T-helper 17 cell (primary cell): ENCODE measurements around the gene DENND10. TPM values are rescaled to one million over a fixed set of nuclear protein-coding genes. Genes with fewer than 3 reads are reported as not detected.
"Not testable (repeated sequence)": the region's sequence is repeated elsewhere in the genome, so short reads cannot be mapped to it uniquely, and the experiment has no call there.

ENCODE experiments used
- ATAC-seq: fragments of 150-1000 bp; cut with Tn5 transposase; 2 replicates; pipeline ENCODE4 v1.10.0; 2021; ENCODE audit warnings: mild to moderate bottlenecking, moderate library complexity
- DNase-seq, 3 donors: peaks; one replicate each; pipeline versions ENCODE4 v3.0.0 to v3.0.0-alpha.2; 2020 to 2021
- H3K9me3 ChIP-seq: one replicate; pipeline ENCODE4 v1.7.0; 2013; ENCODE audit warnings: low read length, mild to moderate bottlenecking; ENCODE audit not compliant: control insufficient read depth, poor library complexity, severe bottlenecking
- H3K27ac Mint-ChIP-seq: one replicate; pipeline ENCODE4 v1.8.0; 2022; ENCODE audit warnings: mild to moderate bottlenecking, moderate library complexity, mixed read lengths
- H3K27me3 Mint-ChIP-seq: one replicate; pipeline ENCODE4 v1.8.0; 2022; ENCODE audit warnings: mixed read lengths
- H3K36me3 Mint-ChIP-seq: one replicate; pipeline ENCODE4 v1.8.0; 2022; ENCODE audit warnings: low read depth, mixed read lengths
- H3K4me1 Mint-ChIP-seq: one replicate; pipeline ENCODE4 v1.8.0; 2022; ENCODE audit warnings: mild to moderate bottlenecking, mixed read lengths
- H3K4me3 Mint-ChIP-seq: one replicate; pipeline ENCODE4 v1.8.0; 2022; ENCODE audit warnings: mild to moderate bottlenecking, moderate library complexity, mixed read lengths
- total RNA-seq, 4 donors: library from RNA in 2 of 4; stranded (reverse) in 2 of 4; gene quantifications; one replicate each; pipeline ENCODE4 v1.2.3 and lab custom pipeline; 2022 to 2026

The DENND10 gene
- total RNA-seq, 2 donors from 2014 or later: 37.4 to 52.1 TPM

DNA sequence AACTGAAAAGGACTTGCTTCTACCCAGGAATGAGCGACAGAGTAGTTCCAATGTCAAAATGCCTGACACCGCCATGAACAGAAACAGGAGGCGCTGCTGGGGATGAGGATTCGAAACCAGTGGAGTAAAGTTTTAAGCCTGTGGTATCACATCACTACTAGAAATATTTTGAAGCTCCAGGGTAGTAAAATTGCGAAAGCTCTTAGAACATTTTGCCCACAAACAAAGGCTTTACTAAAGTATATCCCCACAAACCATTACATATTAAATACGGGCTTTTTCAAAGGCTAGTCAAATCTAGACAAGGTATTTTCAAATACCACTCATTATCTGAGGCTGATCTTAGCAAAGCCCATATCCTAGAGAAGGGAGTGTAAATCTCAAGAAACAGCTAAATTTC is 72.3 kb downstream of the DENND10 start:
- Mint-ChIP-seq H3K4me1 (peaks cover 20% of the 10 kb centered on the region), H3K36me3 (peaks cover 4% of the 10 kb centered on the region), H3K27ac (peak overlapping the region; percentile 86), H3K27me3 (no peaks in the 10 kb centered on the region), H3K4me3 (peak overlapping the region; percentile 52)
- DNase-seq: no peak
- no peaks in the 10 kb centered on the region for H3K9me3 ChIP-seq
- no peak for ATAC-seq

DNA sequence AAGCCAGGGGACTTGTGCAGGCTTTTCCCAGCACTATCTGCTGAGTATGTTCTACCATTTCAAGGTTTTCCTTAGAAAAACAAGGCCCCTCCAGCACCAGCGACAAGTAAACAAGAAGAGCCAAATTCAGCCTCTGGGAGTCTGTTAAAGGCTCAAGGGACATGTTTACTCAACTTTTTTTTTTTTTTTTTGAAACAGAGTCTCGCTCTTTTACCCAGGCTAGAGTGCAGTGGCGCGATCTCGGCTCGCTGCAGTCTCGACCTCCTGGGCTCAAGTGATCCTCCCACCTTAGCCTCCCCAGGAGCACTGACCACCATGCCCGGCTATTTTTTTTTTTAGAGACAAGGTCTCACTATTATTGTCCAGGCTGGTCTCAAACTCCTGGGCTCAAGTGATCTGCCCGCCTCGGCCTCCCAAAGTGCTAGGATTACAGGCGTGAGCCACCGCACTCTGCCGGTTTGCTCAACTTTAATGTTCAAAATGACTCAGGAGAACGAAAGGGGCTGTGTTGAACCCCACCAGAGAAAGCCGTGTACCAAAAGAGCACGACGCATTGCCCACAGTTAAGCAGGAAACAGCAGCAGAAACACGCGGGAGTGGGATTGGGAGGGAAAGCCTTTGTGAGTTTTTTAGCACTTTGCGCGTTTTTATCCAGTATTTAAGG is 73.9 kb downstream of the DENND10 start:
- H3K36me3 Mint-ChIP-seq: peaks cover 4% of the 10 kb centered on the region
- H3K4me1 Mint-ChIP-seq: peaks cover 20% of the 10 kb centered on the region
- H3K9me3 ChIP-seq: no peaks in the 10 kb centered on the region
- DNase-seq (no peak), ATAC-seq (peak; percentile 2)
- peak overlapping the region; percentile 98 for H3K4me3 Mint-ChIP-seq
- no peaks in the 10 kb centered on the region for H3K27me3 Mint-ChIP-seq
- peak overlapping the region; percentile 86 for H3K27ac Mint-ChIP-seq

- DNase-seq (peak; percentile 87 to 94 (median 90)), ATAC-seq (peak; percentile 99)
- no peaks in the 10 kb centered on the region for H3K9me3 ChIP-seq
- Mint-ChIP-seq H3K4me1 (peaks cover 20% of the 10 kb centered on the region), H3K27me3 (no peaks in the 10 kb centered on the region), H3K4me3 (peak within 1 kb of the TSS; percentile 98), H3K27ac (peak within 1 kb of the TSS; percentile 86), H3K36me3 (peaks cover 4% of the 10 kb centered on the region)
These were observed 74.6 kb downstream of the DENND10 start, which contains the start of gene PRDX3 for GRCh38 chr10:119178372-119179119. Gene PRDX3 (minus strand): TSS chr10:119178812. CDS start chr10:119178790, 22 bp downstream.

DNA sequence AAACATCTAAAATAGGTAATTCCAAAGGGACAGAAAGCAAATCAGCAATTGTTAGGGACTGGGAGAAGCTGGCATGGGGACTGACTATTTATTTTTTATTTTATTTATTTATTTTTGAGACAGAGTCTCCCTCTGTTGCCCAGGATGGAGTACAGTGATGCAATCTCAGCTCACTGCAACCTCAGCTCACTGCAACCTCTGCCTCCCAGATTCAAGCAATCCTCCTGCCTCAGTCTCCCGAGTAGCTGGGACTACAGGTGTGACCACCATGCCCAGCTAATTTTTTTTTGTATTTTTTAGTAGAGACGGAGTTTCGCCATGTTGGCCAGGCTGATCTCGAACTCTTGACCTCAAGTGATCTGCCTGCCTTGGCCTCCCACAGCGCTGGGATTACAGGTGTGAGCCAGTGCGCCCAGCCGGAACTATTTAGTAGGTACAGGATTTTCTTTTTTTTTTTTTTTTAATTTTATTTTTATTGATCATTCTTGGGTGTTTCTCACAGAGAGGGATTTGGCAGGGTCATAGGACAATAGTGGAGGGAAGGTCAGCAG is 77.0 kb downstream of the DENND10 start:
- not testable (repeated sequence) for DNase-seq, H3K27ac Mint-ChIP-seq
- H3K4me1 Mint-ChIP-seq: peaks cover 16% of the 10 kb centered on the region

GRCh38 chr10:119183664-119184412 is 79.9 kb downstream of the DENND10 start:
- no peaks in the 10 kb centered on the region for H3K9me3 ChIP-seq
- H3K4me1 Mint-ChIP-seq: peaks cover 2% of the 10 kb centered on the region
- H3K4me3 Mint-ChIP-seq: no peak overlapping the region
- ATAC-seq: no peak
- H3K27me3 Mint-ChIP-seq: no peaks in the 10 kb centered on the region
- H3K27ac Mint-ChIP-seq: no peak overlapping the region
- H3K36me3 Mint-ChIP-seq: peaks cover 2% of the 10 kb centered on the region
- DNase-seq: no peak

More for the DNA sequence above, 77.0 kb downstream of the DENND10 start:
- H3K36me3 Mint-ChIP-seq, ATAC-seq, H3K4me3 Mint-ChIP-seq, H3K9me3 ChIP-seq, H3K27me3 Mint-ChIP-seq: not testable (repeated sequence)

Other genes with a start within 250 kb of the DENND10 start
- gene NANOS1, start 74.4 kb upstream of the DENND10 start, total RNA-seq: under 1 TPM; 0.15 to 0.34 TPM
- 100 to 1,000 TPM; 149 to 169 TPM for gene EIF3A, start 23.3 kb upstream of the DENND10 start, total RNA-seq
- 1 to 10 TPM; 8.3 to 9.5 TPM for gene SFXN4, start 61.6 kb downstream of the DENND10 start, total RNA-seq
- gene PRDX3, start 74.7 kb downstream of the DENND10 start, total RNA-seq: 10 to 100 TPM; 16.4 to 17.1 TPM
- 10 to 100 TPM; 13.9 to 28.5 TPM for gene GRK5, start 103.5 kb downstream of the DENND10 start, total RNA-seq